HFFc6 (cell line): ENCODE results near the gene TMEM203. TPM values are rescaled to one million over a fixed set of nuclear protein-coding genes. Genes with fewer than 3 reads are reported as not detected.
"Not testable (repeated sequence)": the region's sequence is repeated elsewhere in the genome, so short reads cannot be mapped to it uniquely, and the experiment has no call there.

Experiments used
- DNase-seq: peaks from one replicate; pipeline ENCODE4 v3.0.0-alpha.2; 2018
- H3K27ac Mint-ChIP-seq: 2 replicates; pipeline ENCODE4 v1.8.0; 2020; ENCODE audit warnings: mild to moderate bottlenecking, mixed read lengths
- H3K27me3 Mint-ChIP-seq: 2 replicates; pipeline ENCODE4 v1.8.0; 2021; ENCODE audit warnings: mild to moderate bottlenecking, moderate library complexity, mixed read lengths; ENCODE audit not compliant: insufficient read depth
- H3K36me3 Mint-ChIP-seq: 2 replicates; pipeline ENCODE4 v1.8.0; 2021; ENCODE audit warnings: low read depth, mixed read lengths
- H3K4me1 Mint-ChIP-seq: 2 replicates; pipeline ENCODE4 v1.8.0; 2020; ENCODE audit warnings: low read depth, mixed read lengths
- H3K4me3 Mint-ChIP-seq: 2 replicates; pipeline ENCODE4 v1.8.0; 2020; ENCODE audit warnings: mild to moderate bottlenecking, moderate library complexity, mixed read lengths
- H3K9me3 Mint-ChIP-seq: 2 replicates; pipeline ENCODE4 v1.8.0; 2020; ENCODE audit warnings: mild to moderate bottlenecking, mixed read lengths
- total RNA-seq, 6 experiments: library from RNA; stranded (reverse); fragmentation: NEBNext Ultra II Directional; extraction: Animal tissue kit (Norgen Biotek cat#: 25700); gene quantifications; 2 replicates in 1 of 6; 3 replicates in 5 of 6; pipeline ENCODE4 v1.2.3, GENCODE V29; 2021
- TF ChIP-seq, protein P1 (sequence below): fragments of 200-600 bp; sonication (generic); IDR thresholded peaks from 2 replicates; pipeline ENCODE4 v1.5.0; 2021; ENCODE audit warnings: antibody characterized with exemption, mild to moderate bottlenecking

TMEM203 gene
- total RNA-seq, 6 experiments from 2014 or later, result 38.7 to 47.4 (median 40.1) TPM

DNA sequence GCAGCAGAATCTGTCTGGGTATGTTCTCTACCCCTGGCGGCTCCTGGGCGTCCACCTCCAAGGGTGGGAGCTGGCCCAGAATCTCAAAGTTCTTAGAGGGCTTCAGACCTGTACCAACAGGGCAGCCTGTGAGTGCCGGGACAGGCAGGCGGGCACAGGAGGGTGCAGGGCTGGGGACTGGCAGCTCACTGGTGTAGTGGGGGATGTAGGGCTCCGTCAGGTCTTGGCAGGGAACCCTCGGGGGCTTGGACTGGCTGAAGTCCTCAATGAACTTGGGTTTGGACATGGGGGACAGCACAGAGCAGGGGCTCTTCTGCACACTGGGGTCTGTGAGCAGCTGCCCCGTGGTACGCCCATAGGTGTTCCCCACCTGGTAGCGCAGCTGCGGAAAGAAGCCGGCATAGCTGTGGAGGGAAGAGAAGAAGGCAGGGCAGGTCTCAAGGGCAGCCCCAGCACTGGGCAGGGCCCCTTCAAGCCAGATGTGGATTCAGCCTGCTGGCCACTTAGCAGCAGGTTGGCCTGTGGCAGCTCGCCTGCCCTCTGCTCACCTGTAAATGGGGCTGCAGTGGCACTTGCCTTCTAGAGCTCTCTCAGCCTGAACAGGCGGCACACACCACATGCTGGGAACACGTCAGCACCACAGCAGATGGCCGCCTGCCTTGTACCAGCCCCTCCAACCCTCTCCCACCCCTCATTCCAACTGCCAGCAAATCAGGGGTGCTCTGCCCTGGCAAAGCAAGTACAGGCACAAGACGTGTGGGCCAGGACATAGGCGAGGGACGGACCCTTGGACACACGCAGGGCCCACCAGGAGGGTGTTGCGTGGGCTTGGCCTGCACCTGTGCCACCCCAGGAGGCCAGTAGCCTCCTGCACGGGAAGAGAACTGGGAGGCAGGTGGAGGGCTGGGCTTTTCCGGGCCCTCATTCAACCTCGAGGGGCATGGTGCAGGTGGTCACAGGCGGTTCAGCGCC, 40.3 kb upstream of the TMEM203 start:
- H3K27ac Mint-ChIP-seq, result no peak overlapping the region; the same call in 1 of the 2 replicates
- no peak overlapping the region for H3K4me3 Mint-ChIP-seq
- peaks cover 11% of the 10 kb centered on the region for H3K9me3 Mint-ChIP-seq
- peaks cover 21% of the 10 kb centered on the region for H3K36me3 Mint-ChIP-seq
- DNase-seq, result no peak
- H3K27me3 Mint-ChIP-seq, result peaks cover 24% of the 10 kb centered on the region
- TF ChIP-seq, protein P1, sequence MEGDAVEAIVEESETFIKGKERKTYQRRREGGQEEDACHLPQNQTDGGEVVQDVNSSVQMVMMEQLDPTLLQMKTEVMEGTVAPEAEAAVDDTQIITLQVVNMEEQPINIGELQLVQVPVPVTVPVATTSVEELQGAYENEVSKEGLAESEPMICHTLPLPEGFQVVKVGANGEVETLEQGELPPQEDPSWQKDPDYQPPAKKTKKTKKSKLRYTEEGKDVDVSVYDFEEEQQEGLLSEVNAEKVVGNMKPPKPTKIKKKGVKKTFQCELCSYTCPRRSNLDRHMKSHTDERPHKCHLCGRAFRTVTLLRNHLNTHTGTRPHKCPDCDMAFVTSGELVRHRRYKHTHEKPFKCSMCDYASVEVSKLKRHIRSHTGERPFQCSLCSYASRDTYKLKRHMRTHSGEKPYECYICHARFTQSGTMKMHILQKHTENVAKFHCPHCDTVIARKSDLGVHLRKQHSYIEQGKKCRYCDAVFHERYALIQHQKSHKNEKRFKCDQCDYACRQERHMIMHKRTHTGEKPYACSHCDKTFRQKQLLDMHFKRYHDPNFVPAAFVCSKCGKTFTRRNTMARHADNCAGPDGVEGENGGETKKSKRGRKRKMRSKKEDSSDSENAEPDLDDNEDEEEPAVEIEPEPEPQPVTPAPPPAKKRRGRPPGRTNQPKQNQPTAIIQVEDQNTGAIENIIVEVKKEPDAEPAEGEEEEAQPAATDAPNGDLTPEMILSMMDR, result no peak
- H3K4me1 Mint-ChIP-seq, result peaks cover 24% of the 10 kb centered on the region

DNA sequence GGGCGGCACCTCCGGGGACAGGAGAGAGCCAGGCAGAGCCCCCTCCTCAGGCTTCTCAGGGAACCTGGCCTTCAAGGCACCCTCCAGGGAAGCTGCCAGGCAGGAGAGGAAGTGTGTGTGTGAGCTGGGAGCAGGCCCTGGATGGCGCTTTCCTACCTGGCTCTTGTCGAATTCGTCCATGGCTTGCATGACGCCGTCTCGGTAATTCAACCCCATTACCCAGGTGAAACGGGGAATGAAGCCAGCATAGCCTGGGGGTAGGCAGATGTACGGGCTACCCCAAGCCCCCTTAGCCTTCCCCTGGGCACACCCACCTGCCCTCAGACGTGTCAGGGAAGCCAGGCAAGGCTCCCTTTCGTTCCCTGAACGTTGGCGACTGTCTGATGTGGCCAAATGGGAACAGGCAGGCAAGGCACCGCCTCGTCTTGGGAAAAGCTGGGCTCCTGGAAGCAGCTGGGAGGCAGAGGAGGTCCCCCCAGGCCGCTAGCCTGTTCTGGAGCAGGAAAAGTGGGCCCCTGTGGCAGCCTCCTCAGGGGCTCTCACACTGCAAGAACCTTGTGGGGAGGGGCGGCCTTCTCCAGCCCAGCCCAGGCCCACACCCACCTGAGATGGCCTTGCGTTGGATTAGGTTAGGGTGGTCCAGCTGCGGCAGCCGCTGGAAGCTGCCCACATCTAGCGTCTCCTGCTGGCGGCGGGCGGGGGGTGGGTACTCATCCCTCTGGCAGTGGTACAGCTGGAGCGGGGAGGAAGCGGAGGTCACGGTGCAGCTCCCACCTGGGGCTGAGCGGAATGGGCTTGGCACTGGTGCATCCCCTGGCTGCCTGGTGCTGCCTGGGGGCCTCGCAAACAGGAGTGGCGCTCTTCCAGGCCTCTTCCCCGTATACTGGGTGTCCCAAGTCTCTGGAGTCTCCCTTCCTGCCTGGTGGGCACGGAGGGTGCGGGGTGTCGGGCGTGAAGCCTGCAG, 39.3 kb upstream of the TMEM203 start:
- H3K9me3 Mint-ChIP-seq, result peaks cover 11% of the 10 kb centered on the region
- DNase-seq, result no peak
- TF ChIP-seq, protein P1, result no peak; the same call in 1 of the 2 replicates
- H3K4me1 Mint-ChIP-seq, result peaks cover 24% of the 10 kb centered on the region
- H3K4me3 Mint-ChIP-seq, result peak overlapping the region; percentile 94
- peaks cover 21% of the 10 kb centered on the region for H3K36me3 Mint-ChIP-seq
- H3K27me3 Mint-ChIP-seq, result peaks cover 24% of the 10 kb centered on the region
- H3K27ac Mint-ChIP-seq, result 0 out of 2 replicates have a peak overlapping the region, but pooled peaks have one; percentile 52

DNA sequence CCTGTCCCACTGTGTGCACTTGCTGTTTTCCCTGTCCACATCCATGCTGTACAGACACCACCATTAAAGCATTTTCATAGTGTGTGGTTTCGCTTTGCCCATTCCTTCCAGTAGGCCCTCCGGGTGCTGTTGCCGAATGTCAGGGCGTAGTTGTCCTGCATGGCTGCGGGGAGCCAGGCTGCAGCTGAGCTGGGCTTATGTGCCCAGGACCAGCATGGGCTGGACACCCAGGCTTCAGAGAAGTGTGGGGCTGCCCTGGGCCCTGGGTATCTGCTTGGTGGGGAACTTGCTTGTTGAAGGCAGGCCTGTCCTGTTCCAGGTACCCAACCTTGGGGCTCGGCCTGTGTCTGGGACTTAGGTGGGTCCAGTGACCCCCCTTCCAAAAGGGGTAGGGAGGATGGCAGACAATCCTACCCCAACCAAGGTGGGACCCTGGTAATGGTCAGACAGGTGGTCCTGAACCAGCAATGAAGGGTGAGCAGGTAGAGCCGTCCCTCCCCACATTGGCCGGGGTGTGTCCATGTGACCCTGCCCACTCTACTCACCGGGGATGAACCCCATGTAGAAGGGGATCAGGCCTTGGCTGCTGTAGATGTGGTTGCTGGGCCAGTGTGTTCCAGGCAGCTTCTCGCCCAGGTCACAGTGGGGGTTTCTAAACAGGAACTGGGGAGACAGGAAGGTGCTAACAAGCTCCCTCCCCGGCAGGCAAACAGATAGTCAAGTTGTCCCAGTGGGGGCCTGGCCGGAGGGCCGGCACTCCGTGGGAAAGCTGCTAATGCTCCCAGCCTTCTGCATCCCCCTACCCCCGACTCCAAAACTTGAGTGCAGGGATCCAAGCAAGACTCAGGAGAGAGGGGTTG, 38.4 kb upstream of the TMEM203 start:
- H3K4me1 Mint-ChIP-seq, result peaks cover 29% of the 10 kb centered on the region
- H3K9me3 Mint-ChIP-seq, result peaks cover 11% of the 10 kb centered on the region
- H3K4me3 Mint-ChIP-seq, result peak overlapping the region; percentile 94
- peak; percentile 34 for DNase-seq
- peaks cover 24% of the 10 kb centered on the region for H3K27me3 Mint-ChIP-seq
- TF ChIP-seq, protein P1, result peak; percentile 49
- H3K36me3 Mint-ChIP-seq, result peaks cover 21% of the 10 kb centered on the region
- H3K27ac Mint-ChIP-seq, result peak overlapping the region; percentile 52

DNA sequence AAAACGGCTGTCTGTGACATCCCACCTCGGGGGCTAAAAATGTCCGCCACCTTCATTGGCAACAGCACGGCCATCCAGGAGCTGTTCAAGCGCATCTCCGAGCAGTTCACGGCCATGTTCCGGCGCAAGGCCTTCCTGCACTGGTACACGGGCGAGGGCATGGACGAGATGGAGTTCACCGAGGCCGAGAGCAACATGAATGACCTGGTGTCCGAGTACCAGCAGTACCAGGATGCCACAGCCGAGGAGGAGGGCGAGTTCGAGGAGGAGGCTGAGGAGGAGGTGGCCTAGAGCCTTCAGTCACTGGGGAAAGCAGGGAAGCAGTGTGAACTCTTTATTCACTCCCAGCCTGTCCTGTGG, 37.8 kb upstream of the TMEM203 start:
- peak overlapping the region; percentile 94 for H3K4me3 Mint-ChIP-seq
- not testable (repeated sequence) for DNase-seq
- peaks cover 21% of the 10 kb centered on the region for H3K36me3 Mint-ChIP-seq
- peaks cover 24% of the 10 kb centered on the region for H3K27me3 Mint-ChIP-seq
- H3K9me3 Mint-ChIP-seq, result peaks cover 11% of the 10 kb centered on the region
- peaks cover 31% of the 10 kb centered on the region for H3K4me1 Mint-ChIP-seq
- peak overlapping the region; percentile 52 for H3K27ac Mint-ChIP-seq

DNA sequence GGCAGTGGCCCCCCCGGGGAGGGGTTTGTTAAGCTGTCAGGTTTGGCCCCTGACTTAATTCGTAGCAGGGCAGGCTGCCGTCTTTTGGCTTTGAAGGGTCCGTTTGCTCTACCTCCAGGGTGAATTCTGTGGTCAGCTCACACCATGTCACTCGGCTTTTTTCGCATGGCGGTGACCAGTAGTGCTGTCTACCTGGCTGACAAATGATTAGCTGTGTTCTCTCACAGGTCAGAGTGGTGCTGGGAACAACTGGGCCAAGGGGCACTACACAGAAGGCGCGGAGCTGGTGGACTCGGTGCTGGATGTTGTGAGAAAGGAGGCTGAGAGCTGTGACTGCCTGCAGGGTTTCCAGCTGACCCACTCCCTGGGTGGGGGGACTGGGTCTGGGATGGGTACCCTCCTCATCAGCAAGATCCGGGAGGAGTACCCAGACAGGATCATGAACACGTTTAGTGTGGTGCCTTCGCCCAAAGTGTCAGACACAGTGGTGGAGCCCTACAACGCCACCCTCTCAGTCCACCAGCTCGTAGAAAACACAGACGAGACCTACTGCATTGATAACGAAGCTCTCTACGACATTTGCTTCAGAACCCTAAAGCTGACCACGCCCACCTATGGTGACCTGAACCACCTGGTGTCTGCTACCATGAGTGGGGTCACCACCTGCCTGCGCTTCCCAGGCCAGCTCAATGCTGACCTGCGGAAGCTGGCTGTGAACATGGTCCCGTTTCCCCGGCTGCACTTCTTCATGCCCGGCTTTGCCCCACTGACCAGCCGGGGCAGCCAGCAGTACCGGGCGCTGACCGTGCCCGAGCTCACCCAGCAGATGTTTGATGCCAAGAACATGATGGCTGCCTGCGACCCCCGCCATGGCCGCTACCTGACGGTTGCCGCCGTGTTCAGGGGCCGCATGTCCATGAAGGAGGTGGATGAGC, 37.1 kb upstream of the TMEM203 start:
- peak overlapping the region; percentile 94 for H3K4me3 Mint-ChIP-seq

More for the DNA sequence above, 37.1 kb upstream of the TMEM203 start:
- H3K9me3 Mint-ChIP-seq, result peaks cover 11% of the 10 kb centered on the region
- H3K36me3 Mint-ChIP-seq, result peaks cover 21% of the 10 kb centered on the region
- TF ChIP-seq, protein P1, result no peak
- H3K27ac Mint-ChIP-seq, result peak overlapping the region; percentile 89
- DNase-seq, result no peak
- H3K27me3 Mint-ChIP-seq, result peaks cover 24% of the 10 kb centered on the region
- H3K4me1 Mint-ChIP-seq, result peaks cover 31% of the 10 kb centered on the region
